A549 (cell line): ENCODE data around the gene SLC22A7.

Experiments used
- CEBPB ChIP-seq, 2 experiments: fragments of >200 bp in 1 of 2; sonication (Bioruptor Twin) in 1 of 2; formaldehyde crosslinking in 1 of 2; IDR thresholded peaks; 2 replicates each; pipeline ENCODE4 v1.6.1; 2012 to 2016
- CTCF ChIP-seq: fragments of >200 bp; sonication (Bioruptor Twin); formaldehyde crosslinking; IDR thresholded peaks from 3 replicates; pipeline ENCODE4 v1.5.1; 2016
- HOXB5 ChIP-seq: fragments of 250-450 bp; sonication (Bioruptor Pico); IDR thresholded peaks from 2 replicates; pipeline ENCODE4 v1.5.0; 2020; ENCODE audit warnings: mild to moderate bottlenecking, moderate library complexity
- JUNB ChIP-seq: fragments of >200 bp; sonication (Bioruptor Twin); formaldehyde crosslinking; IDR thresholded peaks from 2 replicates; pipeline ENCODE4 v1.6.1; 2016
- POLR2A ChIP-seq: IDR thresholded peaks from 2 replicates; pipeline ENCODE4 v1.6.1; 2012; ENCODE audit warnings: mild to moderate bottlenecking, low read length
- RAD21 ChIP-seq, 2 experiments: fragments of >200 bp in 1 of 2; sonication (Bioruptor Twin) in 1 of 2; formaldehyde crosslinking in 1 of 2; IDR thresholded peaks in 1 of 2; conservative IDR thresholded peaks in 1 of 2; 2 replicates in 1 of 2; 3 replicates in 1 of 2; pipeline ENCODE4 v1.6.1; 2012 to 2018; ENCODE audit warnings: inconsistent platforms in 1 of 2
- ZFP36 ChIP-seq: fragments of 450-650 bp; IDR thresholded peaks from 2 replicates; pipeline ENCODE4 v1.6.1; 2014; ENCODE audit warnings: borderline replicate concordance; ENCODE audit not compliant: partially characterized antibody
- TF ChIP-seq, protein P1 (sequence below): IDR thresholded peaks from 2 replicates; pipeline ENCODE4 v1.6.1; 2012

DNA sequence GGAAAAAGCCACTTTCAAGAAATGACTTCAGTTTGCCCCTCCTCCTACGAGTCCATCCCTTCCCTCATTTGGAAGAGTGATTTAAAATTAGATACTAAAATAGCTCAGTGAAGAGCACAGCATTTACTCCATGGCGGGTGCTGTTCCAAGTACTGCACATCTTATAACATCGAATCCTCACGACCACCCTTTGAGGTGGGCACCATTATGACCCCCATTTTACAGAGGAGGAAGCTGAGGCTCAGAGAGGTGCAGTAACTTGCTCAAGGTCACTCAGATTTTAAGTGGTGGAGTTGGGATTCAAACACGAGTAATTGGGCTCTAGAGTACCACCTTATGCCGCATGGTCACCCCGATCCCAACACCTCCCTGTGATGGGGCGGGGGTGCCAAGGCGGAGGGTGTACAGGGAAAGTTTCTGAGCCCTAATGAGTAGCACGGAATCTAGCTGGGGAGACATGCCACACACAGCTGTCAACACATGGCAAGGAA lies 29.2 kb upstream of the SLC22A7 start:
- TF ChIP-seq POLR2A (no peak), CTCF (no peak), HOXB5 (CRISPR knock-in tag) (no peak), ZFP36 (no peak), RAD21 (conservative IDR thresholded peaks at IDR 0.05 in 1 of 2, IDR thresholded peaks at IDR 0.05 in 1 of 2) (no peak), CEBPB (IDR thresholded peaks at IDR 0.05) (no peak), JUNB (no peak)
- TF ChIP-seq, protein P1, sequence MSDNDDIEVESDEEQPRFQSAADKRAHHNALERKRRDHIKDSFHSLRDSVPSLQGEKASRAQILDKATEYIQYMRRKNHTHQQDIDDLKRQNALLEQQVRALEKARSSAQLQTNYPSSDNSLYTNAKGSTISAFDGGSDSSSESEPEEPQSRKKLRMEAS, result no peak
